Activated CD4-positive, alpha-beta T cell treated with anti-CD3 and anti-CD28 coated beads, Interleukin-2, Interleukin-6, amounts not matched to agents 100 ng/mL and 50 ng/mL, durations not matched to agents 16 hours and 8 hours (primary cell): ENCODE results near the gene DFFB.
"Not testable (repeated sequence)": the region's sequence is repeated elsewhere in the genome, so short reads cannot be mapped to it uniquely, and the experiment has no call there.

ENCODE experiments used
- DNase-seq: peaks from one replicate; pipeline ENCODE4 v3.0.0-alpha.2; 2020

The DFFB gene, protein sequence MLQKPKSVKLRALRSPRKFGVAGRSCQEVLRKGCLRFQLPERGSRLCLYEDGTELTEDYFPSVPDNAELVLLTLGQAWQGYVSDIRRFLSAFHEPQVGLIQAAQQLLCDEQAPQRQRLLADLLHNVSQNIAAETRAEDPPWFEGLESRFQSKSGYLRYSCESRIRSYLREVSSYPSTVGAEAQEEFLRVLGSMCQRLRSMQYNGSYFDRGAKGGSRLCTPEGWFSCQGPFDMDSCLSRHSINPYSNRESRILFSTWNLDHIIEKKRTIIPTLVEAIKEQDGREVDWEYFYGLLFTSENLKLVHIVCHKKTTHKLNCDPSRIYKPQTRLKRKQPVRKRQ

DNA sequence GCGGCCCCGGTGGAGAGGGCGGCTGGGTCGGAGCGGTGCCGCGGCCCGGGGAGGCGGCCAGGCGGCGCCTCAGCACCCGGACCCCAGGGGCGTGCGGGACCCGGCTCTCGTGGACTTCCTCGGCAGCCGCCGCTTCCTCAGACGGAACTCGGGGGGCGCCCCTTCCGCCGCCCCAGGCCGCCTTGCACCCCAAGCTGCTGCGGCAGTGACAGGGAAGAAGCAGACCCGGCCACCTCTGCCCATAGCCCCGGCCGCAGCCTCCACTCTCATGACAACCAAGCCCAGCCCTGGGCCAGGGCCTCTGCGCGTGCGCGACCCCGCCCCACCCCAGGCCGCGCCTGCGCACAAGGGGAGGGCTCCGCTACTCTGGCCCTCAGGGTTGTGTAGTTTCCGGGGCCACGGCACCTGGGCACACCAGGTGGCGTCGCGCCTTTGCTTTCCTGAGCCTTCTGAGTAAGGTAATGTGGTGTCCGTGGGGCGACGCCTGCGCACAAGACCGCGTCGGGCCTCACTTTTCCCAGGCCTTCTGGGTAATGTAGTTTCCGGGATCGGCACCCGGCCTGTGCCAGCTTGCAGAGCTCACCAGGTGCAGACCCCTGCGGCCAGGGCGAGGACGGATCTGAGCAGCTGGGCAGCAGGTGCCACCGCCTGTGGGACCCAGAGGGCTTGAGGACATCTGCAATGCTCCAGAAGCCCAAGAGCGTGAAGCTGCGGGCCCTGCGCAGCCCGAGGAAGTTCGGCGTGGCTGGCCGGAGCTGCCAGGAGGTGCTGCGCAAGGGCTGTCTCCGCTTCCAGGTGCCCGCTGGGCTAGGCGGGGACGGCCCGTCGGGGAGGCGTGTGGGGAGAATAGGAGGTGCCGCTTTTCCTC is at the start of gene DFFB, which contains the start of gene CEP104:
TSS of gene DFFB (plus strand) at position 554 of the 868 bp plus-strand sequence. CDS start at position 682, 128 bp downstream.
TSS of gene CEP104 (minus strand) at position 289 of the 868 bp plus-strand sequence. CDS start 4,804 bp downstream, outside the sequence.
- peak; percentile 98 for DNase-seq

DNA sequence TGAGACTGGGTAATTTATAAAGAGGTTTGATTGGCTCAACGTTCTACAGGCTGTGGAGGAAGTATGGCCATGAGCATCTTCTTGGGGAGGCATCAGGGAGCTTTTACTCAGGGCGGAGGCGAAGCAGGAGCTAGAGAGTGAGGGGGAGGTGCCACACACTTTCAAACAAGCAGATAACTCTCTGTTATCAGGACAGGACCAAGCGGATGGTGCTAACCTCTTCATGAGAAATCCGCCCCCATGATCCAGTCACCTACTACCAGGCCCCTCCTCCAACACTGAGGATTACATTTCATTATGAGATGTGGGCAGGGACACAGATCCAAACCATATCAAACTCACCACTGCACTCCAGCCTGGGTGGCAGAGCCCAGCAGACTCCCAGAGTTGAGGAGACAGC is 49.5 kb upstream of the DFFB start:
- DNase-seq, result no peak

DNA sequence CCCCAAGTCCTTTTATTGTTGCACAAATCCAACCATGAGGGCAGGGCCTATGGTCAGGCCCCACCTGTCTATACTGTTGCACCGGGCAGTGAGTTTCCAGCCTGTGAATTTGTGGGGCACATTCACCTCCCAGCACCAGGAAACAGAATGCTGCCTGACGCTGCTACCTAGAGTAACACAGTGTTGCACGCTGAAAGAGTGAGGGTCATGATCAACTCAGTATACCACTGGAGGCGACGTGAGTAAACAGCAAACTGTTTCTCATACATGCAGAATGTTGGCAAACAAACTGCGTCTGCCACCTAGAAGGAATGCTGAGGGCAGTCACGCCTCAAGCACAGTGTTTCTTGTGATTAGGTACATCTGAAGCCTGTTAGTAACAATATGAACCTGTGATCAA is 47.6 kb upstream of the DFFB start:
- DNase-seq, result no peak

DNA sequence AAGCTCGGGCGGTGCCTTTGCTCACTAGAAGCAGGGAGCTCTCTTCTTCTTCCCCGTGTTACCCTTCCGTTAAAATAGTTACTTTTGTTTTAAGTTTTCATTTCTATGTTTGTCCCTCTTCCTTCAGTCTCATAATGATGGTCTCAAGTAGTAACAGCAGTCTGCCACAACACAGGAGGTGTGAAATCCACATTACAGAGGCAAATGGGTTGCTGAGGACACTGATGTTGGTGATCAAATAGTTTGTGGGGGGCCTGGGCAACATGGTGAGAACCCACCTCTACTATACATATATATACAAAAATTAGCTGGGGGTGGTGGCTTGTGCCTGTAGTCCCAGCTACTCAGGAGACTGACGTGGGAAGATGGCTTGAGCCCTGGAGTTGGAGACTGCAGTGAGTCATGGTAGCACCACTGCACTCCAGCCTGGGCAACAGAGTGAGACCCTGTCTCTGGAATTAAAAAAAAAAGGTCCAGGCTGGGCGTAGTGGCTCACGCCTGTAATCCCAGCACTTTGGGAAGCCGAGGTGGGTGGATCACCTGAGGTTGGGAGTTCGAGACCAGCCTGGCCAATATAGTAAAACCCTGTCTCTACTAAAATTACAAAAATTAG is 47.0 kb upstream of the DFFB start:
- not testable (repeated sequence) for DNase-seq

DNA sequence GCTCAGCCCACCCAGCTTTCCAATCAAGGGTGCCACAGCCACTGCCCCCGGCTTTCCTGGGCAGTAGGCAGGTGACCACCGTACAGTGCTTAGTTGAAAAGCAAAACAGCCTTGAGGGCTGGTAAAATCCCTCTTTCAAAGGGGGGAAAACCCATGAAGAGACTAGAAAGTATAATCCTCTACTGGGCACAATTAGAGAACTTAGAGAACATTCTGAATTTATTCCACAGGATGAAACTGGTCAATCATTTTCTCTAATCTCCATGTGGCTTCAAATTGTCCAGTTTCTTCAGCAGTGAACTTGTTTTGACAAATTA is 45.7 kb upstream of the DFFB start:
- no peak for DNase-seq

DNA sequence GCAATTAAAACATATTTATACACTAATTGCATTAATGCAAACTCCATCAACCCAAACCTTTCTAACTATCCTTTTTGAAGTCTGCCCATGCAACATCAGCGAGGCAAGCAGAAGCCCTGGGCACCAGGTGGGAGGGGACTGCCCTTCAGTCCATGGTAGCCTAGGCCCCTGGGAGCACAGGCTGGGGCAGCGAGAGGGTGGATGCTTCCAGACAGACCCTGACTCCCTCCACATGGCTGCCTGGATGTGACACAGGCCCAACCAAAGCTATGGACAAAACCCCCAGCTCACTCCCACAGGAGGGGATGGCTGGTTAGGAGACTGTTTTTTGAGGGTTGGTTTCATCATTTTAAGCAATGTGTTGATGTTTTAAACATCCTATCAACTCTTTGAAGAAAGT is 43.2 kb upstream of the DFFB start:
- DNase-seq, result no peak

DNA sequence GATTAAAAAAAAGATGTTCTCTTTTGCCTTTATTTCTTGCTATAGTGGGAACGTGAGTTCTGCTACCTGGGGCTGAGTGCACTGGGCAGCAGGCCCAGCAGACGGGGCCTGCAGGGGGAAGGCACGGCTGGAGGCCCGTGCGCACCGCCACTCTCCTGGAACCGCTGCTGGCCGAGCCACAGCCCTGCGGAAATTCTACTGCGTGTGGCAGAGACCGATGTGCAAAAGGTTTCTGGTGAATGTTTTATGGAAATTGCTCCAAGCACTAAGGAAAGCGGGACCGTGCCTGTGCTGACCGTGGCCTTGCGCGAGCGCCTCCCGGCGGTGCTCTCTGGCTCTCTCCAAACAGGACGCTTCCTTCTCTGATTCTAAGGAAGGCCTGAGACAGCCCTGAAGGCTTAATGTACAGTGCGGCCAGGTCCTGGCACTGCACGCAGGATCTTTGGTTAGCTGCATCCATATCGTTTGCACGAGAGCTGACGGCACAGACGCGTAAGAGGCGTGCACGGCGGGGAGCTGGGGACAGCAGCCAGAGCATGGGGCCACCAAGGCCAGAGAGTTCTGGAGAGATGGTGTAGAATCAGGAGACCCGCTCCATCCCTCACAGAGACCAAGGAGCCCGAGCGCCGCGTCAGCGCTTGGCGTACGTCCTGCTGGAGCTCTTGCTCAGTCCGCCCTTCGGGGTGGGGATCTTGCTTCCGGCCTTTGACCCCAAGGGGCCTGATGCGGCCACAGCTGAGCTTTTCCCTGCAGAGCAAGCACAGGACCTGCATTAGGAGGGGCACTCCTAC is 42.3 kb upstream of the DFFB start:
- no peak for DNase-seq

DNA sequence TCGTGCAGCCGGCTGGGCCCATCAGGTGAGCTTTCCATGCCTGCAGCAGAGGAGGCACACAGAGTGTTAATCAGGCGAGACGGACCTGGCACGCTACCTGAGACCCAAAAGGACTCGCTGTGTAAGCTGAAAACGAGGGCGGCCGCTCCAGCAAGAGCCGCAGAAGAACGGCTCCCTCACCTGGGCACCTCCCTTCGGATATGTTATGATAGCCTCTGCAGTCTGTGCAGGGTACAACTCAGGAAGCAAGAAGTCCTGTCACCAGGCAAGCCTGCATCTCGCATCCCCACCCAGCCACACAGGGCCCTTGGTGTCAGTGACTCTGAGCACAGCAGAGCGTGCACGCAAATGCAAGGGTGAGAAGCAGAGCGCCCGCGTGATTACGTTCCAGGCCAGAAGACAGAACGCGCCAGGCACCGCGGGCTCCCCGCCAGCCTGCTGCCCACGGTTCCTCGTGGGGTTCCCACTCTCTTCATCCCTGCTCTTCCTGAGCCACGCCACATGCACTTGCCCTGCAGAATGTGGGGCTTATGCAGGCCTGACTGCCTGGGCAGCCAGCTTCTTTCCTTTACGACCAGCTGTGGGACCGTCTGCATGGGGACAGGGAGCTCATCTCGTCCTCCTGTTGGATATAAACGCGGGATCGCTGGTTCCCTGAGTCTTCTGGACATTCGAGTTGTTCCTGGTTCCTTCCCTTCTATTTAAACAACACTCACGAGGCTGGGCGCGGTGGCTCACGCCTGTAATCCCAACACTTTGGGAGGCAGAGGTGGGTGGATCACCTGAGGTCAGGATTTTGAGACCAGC is 40.7 kb upstream of the DFFB start:
- no peak for DNase-seq

DNA sequence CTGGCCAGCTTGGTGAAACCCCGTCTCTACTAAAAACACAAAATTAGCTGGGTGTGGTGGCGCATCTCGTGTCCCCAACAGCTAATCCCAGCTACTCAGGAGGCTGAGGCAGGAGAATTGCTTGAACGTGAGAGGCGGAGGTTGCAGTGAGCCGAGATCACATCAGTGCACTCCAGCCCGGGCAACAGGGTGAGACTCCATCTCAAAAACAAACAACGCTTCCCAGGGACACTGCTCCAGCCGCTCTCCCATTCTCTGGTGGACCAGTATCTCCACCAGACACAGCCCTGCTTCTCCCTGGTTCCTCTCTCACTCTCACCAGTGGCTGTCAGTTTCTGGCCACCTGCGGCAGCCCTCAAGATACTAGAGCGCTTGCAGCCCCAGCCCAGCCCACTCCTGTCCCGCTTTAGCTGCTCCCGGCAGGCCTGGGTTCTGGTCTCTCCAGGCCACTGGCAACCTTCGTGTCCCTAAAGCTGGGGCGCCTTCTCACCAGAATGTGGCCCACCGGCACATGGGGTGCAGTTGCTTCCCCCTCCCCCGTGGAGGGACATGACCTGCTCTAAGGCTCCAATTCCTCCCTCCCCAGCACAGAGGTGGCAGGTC is 40.0 kb upstream of the DFFB start:
- no peak for DNase-seq

DNA sequence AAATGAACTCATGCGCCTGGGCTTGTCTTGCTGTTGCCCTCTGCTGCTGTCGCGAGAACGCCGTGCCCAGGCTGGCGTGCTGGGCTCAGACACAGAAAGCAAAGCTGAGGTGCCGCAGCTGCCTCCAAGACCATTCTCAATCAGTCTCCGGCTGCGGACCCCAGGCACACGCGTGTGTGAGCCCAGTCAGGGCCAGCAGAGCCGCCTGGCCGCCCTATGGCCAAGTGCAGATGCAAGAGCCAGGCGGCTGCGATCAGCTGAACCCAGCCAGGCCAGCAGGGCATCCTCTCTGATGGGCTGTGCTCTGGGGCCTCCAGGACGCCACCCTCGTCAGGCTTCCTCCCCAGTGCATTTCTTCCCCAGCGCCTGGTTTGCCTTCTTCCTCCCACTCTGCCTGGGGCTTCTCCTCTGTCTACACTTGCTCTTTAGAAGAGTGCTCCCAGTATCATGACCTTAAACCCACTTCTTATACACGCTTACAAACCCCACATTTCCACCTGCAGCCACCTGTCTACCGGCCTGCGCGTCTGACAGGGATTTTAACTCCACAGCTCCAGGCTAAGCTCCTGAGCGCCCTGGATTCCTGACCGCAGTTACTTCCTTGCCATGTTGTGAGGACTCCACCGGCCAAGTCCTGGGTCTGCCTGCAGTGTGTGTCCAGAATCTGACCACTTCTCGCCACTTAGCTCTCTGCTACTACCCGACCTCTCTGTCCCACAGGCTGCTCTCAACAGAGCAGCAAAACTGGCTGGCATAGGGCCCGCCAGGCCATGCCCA is 39.3 kb upstream of the DFFB start:
- DNase-seq, result no peak

DNA sequence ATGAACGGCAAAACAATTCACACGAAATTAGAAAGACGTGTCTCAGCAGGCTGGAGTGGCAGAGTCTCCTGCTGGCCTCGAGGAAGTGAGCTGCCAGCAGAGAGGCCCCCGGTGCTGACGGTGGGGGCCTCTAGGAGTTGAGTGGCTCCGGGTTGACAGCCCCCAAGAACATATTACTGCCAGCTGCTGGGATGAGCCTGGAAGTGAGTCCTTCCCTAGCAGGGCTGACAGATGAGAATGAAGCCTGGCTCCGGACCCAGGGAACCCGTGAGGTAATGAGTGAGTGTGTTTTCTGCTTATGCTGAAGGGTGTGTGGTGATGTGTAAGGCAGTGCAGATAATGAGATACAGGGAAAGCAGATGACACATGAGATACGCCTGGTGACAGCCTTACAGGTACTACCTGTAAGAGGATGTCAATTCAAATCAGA is 37.5 kb upstream of the DFFB start:
- DNase-seq, result no peak

DNA sequence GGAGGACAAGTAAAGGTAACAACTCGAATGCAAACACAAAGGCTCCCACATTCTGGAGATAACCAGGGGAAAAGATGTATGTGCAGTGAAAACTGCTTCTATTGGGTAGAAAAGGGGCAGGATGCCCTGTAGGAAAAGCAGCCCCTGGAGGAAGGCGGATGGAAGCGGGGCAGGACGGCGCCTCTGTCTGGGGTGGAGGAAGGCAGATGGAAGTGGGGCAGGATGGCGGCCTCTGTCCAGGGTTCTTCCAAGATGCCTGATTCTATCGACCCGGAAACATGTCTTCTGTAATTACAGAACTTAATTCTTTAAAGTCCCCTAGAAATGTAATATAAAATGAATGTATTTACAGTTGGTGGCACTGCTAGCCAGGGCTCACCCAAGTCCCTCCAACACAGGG is 37.0 kb upstream of the DFFB start:
- no peak for DNase-seq

DNA sequence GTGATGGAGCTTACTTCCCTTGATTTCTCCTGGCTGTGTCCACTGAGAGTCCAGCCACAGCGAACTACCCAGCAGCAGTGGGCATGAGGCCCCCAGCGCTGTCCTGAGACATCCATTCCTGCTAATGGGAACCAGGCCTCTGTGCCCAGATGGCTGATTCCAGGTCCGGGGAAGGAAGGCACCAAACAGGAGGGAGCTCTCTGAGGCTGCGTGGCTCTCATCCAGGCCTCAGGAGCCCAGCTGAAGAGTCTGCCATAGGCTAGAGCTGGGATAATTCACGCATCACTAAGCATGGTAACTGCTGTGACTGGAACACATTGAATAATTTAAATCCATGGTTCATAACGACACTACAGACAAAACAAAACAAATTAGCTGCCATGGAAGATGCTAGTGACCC is 36.3 kb upstream of the DFFB start:
- DNase-seq, result no peak

DNA sequence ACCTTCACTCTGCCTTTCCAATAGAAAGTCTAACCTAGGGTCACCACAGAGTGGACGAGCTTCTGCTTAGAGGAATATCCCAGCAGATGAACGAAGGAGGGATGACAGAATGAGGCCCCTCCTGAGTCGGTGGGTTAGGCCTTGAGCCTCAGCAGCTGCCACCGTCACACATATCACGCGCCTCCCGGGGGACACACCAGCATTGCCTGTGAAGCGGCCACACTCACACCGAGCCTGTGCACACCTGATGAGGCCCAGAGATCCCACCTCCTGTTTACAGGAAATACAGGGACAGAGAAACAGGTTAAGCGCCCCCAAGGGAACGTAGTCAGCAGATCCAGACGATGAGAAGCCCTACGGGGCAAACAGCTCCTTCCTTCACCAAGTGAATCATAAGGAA is 35.8 kb upstream of the DFFB start:
- no peak for DNase-seq

DNA sequence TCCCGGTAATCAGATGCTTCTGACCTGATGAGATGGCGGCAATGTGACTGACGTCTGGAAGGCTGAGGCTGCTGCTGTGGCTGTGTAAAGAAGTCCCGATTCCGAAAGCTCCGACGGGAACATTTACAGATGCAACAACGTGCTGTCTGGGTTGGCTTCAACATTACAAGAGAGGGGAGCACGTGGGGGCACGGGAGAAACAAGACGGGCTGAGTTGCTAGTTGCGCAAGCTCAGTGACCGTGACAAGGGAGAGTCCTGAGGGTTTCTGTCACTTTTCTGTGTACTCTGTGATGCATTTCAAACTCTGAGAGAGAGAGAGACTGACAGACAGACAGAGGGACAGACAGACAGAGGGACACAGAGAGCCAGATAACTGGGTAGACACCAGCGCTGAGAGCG is 35.4 kb upstream of the DFFB start:
- DNase-seq, result no peak

DNA sequence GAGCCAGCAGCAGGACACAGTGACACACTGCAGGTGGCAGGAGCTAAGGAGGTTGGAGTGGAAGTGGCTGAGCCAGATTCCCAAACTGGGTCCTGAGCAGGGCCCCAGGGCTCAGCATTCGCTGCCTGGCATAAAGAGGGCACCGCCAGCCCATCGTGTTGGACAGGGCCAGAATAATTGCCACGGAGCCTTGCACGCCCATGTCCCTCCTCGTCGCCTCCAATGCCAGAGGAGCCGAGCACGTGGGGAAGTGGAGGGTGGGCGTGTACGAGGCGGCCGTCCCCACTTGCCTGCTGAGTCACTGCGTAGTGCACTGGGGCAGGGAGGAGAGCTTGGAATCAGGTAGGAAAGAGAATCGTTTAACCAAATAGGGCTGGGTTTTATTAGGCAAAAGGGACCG is 34.9 kb upstream of the DFFB start:
- no peak for DNase-seq

DNA sequence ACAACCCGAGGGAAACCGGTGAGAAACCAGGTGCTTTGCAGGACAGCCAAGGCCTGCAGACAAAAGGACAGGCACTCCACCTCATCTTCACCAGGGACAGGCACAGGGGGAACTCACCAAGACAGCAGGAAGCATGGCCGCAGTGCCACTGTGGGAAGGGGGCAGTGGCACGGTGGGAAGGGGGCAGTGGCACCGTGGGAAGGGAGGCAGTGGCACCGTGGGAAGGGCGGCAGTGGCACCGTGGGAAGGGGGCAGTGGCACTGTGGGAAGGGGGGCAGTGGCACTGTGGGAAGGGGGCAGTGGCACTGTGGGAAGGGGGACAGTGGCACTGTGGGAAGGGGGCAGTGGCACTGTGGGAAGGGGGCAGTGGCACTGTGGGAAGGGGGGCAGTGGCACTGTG is 32.6 kb upstream of the DFFB start:
- DNase-seq, result no peak

DNA sequence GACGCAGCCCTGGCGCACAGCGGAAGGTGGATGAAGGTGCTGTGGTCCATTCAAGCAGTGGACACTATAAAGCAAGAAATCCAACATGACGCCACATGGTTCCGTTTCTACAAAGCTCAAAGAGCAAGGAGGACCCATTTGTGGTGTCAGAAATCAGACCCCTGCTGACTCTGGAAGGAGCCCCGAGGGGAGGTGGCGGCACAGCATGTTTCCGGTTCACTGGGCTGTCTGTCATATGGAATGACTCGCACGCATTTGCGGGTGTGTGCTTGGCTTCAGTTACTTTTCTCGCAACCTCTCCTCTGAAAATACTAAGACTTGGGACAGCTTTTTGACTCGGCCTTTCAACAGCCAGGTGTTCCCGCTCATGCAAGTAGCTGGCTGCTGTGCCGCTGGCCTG is 31.9 kb upstream of the DFFB start:
- no peak for DNase-seq

DNA sequence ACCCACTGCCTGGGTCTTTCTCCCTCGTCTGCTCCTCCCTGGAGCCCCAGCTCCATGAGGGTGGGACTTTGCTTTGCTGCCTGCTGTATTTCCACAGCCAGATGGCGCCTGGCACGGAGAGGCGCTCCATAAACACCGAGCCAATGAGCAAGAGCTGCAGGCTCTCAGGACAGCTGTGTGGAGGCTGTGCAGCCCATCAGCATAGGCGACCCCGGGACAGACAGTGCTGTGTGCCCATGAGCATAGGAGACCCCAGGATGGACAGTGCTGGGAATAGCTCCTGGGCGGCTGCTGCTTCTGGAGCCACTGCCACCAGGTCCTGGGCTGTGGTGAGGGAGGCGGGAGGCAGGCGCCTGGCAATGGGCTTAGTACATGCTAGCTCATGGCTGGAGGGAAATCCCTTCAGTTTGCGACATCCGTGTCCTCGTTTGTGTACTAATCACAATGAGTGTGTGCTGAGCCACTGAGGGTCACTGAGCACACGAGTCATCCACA is 29.4 kb upstream of the DFFB start:
- DNase-seq, result no peak

DNA sequence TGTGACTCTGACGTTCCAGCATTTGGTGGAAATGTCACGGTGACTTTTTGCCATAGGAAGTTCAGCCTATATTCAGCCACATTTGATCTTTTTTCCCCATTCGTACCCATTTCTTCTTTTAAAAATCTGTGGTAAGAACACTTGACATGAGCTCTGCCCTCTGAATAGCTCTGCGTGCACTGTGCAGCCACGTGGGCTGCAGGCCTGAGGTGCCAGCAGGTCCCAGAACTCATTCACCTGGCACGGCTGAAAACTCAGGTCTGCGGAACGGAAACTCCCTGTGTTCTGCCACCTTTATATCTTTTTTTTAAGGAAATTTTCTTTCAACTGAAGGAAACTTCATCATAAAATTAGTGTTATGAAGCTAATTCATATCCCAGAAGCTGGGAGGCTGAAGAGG is 28.9 kb upstream of the DFFB start:
- no peak for DNase-seq

DNA sequence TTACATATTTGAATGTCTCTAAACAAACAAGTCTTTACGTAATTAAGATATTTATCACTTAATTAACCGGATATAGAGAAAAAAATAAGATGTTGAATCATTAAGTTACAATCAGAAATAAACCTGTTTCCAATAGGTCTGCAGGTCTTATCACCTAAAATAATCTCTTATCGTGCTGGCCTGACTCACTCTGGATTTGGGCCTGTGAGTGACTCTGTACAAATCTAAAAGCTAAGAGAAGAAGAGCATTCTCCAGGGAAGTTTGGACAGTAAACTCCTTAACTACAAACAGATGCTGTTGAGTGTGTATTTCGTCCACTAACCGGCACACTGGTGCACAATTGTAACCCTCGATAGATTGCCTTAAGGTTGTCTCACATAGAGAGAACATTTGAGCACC is 25.6 kb upstream of the DFFB start:
- no peak for DNase-seq
